WTC11 (cell line): ENCODE results near the gene GRM1.

Experiments
- CBFB ChIP-seq: sonication (generic); formaldehyde crosslinking; IDR thresholded peaks from 2 replicates; pipeline ENCODE4 v1.8.1; 2022; ENCODE audit warnings: mild to moderate bottlenecking, low read depth, missing genetic modification reagents
- CTCF ChIP-seq: fragments of 200-600 bp; IDR thresholded peaks from 2 replicates; pipeline ENCODE4 v1.8.0; 2022; ENCODE audit warnings: antibody characterized with exemption
- E2F5 ChIP-seq: sonication (generic); formaldehyde crosslinking; IDR thresholded peaks from 2 replicates; pipeline ENCODE4 v1.8.1; 2022; ENCODE audit warnings: mild to moderate bottlenecking, moderate library complexity, missing genetic modification reagents

- TF ChIP-seq CBFB (CRISPR knock-in tag) = no peak
- TF ChIP-seq CTCF = no peak
- TF ChIP-seq E2F5 = no peak
These were observed 190.2 kb downstream of the GRM1 start for GRCh38 chr6:146219101-146219500.
